ENCODE results near the gene PDE11A. TPM values are rescaled to one million over a fixed set of nuclear protein-coding genes. Genes with fewer than 3 reads are reported as not detected.

PDE11A gene
- total and polyA plus RNA-seq, 8 donors, result 0.28 to 5.0 (median 1.7) TPM

DNA sequence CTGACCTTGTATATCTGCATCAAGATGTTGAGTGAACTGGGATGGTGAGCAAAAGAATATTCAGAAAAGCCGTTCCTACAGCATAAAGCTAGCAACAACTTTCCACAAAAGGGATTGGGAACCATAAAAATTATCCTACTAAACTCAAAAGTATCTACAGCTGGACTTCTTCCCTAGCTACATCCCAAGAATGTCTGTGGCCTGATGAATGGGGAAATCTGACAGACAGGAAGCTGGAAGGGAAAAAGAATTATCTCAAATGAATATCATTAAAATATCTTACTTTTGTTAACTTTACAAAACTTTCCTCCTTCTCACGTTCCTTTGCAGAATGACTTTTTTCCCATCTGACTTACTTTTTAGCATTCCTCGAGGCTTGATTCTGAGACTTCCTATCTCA lies 150.9 kb downstream of the PDE11A start:
- intact Hi-C loops (cut with DNase I), result no loop called here
- TF ChIP-seq, protein P1, sequence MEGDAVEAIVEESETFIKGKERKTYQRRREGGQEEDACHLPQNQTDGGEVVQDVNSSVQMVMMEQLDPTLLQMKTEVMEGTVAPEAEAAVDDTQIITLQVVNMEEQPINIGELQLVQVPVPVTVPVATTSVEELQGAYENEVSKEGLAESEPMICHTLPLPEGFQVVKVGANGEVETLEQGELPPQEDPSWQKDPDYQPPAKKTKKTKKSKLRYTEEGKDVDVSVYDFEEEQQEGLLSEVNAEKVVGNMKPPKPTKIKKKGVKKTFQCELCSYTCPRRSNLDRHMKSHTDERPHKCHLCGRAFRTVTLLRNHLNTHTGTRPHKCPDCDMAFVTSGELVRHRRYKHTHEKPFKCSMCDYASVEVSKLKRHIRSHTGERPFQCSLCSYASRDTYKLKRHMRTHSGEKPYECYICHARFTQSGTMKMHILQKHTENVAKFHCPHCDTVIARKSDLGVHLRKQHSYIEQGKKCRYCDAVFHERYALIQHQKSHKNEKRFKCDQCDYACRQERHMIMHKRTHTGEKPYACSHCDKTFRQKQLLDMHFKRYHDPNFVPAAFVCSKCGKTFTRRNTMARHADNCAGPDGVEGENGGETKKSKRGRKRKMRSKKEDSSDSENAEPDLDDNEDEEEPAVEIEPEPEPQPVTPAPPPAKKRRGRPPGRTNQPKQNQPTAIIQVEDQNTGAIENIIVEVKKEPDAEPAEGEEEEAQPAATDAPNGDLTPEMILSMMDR (IDR thresholded peaks at IDR 0.05), result no peak
- no peak for FAIRE-seq
- Histone ChIP-seq H3K27ac (no peak overlapping the region), H3K4me1 (no peaks in the 10 kb centered on the region), H3K27me3 (no peaks in the 10 kb centered on the region), H3K36me3 (no peaks in the 10 kb centered on the region), H3K4me3 (no peak overlapping the region), H3K9me3 (no peaks in the 10 kb centered on the region)
- WGBS, 2 donors, result 73 to 76% methylated on average over 3 of the region's 3 CpGs
- no peak for ATAC-seq
- no peak for DNase-seq

DNA sequence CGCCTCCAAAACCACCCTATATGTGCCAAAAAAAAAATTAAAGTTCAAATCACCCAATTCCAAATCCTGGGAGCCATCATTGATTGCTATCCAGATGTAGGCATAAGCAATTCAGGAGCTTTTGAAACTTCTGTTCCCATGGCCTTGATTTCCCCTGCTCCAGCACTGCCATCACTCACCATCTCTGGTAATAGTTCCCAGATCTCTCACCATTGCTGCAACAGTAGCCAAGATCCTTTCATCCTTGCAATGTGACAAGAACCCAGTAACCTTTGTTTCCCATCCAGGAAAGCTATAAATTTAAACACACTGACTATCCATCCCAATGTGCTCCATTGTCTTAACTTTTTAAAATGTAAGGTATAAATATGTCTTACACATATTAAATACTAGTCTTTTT lies 155.4 kb downstream of the PDE11A start:
- 89 to 95% methylated on average over 1 of the region's 1 CpG for WGBS, 2 donors
- no peak for DNase-seq
- H3K4me3 ChIP-seq, result no peak overlapping the region
- no peaks in the 10 kb centered on the region for H3K4me1 ChIP-seq
- no peaks in the 10 kb centered on the region for H3K36me3 ChIP-seq
- FAIRE-seq, result no peak
- TF ChIP-seq, protein P1 (IDR thresholded peaks at IDR 0.05), result no peak
- no peak overlapping the region for H3K27ac ChIP-seq
- no peaks in the 10 kb centered on the region for H3K27me3 ChIP-seq
- no peak for ATAC-seq
- no peaks in the 10 kb centered on the region for H3K9me3 ChIP-seq
- intact Hi-C loops (cut with DNase I), result no loop called here

DNA sequence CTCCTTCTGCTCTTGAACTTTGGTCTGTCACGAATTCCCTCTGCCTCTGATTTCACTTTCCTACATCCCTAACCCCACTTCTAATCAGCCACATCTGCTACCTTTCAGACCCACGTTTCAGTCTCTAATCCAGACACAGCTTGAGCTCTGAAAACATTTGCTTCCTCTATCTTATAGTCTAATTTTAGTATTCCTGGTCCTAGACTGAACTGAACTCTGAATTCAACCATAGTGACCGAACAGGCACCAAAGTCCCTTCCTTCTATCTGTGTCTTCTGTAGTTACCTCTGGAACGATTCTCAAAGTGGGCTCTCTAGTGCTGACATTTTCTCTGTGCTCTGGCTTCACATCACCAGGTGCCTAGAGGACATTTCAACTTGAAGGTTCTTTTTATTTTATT lies 156.2 kb downstream of the PDE11A start:
- no peak overlapping the region for H3K4me3 ChIP-seq
- intact Hi-C loops (cut with DNase I), result no loop called here
- no peaks in the 10 kb centered on the region for H3K36me3 ChIP-seq
- TF ChIP-seq, protein P1 (IDR thresholded peaks at IDR 0.05), result no peak
- no peaks in the 10 kb centered on the region for H3K27me3 ChIP-seq
- H3K9me3 ChIP-seq, result no peaks in the 10 kb centered on the region
- H3K27ac ChIP-seq, result no peak overlapping the region
- 76 to 79% methylated on average over 4 of the region's 4 CpGs for WGBS, 2 donors
- no peak for DNase-seq
- H3K4me1 ChIP-seq, result no peaks in the 10 kb centered on the region
- no peak for ATAC-seq
- no peak for FAIRE-seq

DNA sequence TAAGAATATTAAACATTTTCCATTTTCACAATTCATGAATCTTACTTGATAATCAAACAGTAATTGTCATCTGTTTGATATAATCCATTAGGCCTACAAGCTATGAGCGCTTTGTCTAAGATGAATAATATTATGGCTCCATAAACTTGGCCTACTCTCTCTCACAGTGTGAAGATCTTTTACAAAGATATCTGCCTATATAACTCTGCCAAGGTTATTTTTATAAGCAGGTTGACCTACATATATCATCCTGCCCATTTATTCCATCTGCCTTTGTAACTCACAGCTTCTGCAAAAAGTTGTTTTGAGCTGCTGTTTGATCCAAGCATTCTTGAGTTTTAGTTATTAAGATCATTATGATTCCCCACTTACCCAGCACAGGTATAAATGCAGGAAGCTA lies 158.3 kb downstream of the PDE11A start:
- FAIRE-seq, result no peak

DNA sequence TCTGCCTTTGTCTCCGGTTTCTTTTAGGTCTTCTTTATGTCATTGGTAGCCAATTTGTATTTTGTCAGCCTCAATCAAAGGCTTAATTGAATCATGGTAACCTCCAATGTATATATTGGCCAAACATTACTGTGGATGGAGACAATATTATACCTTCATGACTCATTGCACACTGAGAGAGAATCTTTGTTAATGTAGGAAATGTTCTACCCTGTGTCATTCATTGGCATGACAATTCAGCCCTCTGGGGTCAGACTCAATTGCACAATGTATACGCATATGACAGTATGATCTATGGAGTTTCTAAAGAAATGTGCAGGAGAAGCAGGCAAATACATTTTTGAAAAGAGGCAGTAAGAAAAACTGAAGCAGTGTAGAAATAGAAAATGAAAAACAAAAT lies 162.6 kb downstream of the PDE11A start:
- FAIRE-seq, result no peak
- intact Hi-C loops (cut with DNase I), result no loop called here
- 82 to 84% methylated on average over 2 of the region's 2 CpGs for WGBS, 2 donors
- H3K9me3 ChIP-seq, result no peaks in the 10 kb centered on the region
- ATAC-seq, result no peak
- no peaks in the 10 kb centered on the region for H3K4me1 ChIP-seq
- no peak overlapping the region for H3K27ac ChIP-seq
- no peak overlapping the region for H3K4me3 ChIP-seq
- H3K27me3 ChIP-seq, result no peaks in the 10 kb centered on the region
- TF ChIP-seq, protein P1 (IDR thresholded peaks at IDR 0.05), result no peak
- DNase-seq, result no peak
- no peaks in the 10 kb centered on the region for H3K36me3 ChIP-seq

More for the DNA sequence above, 158.3 kb downstream of the PDE11A start:
- Histone ChIP-seq H3K9me3 (no peaks in the 10 kb centered on the region), H3K27ac (no peak overlapping the region), H3K4me3 (no peak overlapping the region), H3K36me3 (no peaks in the 10 kb centered on the region), H3K4me1 (no peaks in the 10 kb centered on the region), H3K27me3 (no peaks in the 10 kb centered on the region)
- ATAC-seq, result no peak
- no peak for DNase-seq
- TF ChIP-seq, protein P1 (IDR thresholded peaks at IDR 0.05), result no peak
- intact Hi-C loops (cut with DNase I), result no loop called here
- 94 to 100% methylated on average over 1 of the region's 1 CpG for WGBS, 2 donors

Data from pancreas (tissue), 10 donors.